Measurements from ENCODE around the gene CDC14A.

DNA sequence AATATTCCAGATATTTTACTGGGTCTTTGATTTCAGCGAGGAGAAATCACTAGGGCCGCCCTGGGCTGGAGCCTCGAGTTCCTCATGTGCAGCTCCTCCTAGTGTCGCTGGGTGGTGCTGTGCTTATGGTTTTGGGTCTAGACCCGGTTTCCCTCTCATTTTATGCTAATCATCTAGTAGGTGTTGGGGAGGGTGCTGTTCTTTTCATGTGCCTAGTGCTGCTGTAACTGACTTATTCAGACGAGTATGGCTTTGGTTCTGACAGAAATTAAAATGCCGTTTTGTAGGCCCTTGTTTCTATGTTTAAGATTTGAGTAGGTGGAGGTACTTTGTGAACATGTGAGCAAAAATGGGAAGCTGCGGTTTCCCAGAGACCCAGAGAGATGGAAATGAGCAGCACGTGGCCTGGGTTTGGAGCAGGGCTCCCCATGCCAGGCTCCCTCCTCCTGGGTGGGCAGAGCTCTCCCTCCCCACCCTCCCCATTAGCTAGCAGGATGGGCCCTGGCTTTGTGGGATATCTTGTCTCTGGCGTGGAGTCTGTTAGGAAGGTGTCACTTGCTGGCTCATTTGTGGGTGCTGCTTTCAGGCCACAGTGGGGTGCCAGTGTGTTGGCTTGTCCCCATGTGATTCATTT, 111.6 kb downstream of the CDC14A start:
- TF ChIP-seq POLR2AphosphoS5 (IDR thresholded peaks at IDR 0.05; ENCODE audit: low read depth, low read length): no peak
- no peak for TF ChIP-seq TAF1 (IDR thresholded peaks at IDR 0.05; ENCODE audit: borderline replicate concordance, insufficient read depth, low read length)
- TF ChIP-seq SIN3A (IDR thresholded peaks at IDR 0.05; ENCODE audit: borderline replicate concordance, insufficient read depth, low read length): no peak
- TF ChIP-seq, protein P1, sequence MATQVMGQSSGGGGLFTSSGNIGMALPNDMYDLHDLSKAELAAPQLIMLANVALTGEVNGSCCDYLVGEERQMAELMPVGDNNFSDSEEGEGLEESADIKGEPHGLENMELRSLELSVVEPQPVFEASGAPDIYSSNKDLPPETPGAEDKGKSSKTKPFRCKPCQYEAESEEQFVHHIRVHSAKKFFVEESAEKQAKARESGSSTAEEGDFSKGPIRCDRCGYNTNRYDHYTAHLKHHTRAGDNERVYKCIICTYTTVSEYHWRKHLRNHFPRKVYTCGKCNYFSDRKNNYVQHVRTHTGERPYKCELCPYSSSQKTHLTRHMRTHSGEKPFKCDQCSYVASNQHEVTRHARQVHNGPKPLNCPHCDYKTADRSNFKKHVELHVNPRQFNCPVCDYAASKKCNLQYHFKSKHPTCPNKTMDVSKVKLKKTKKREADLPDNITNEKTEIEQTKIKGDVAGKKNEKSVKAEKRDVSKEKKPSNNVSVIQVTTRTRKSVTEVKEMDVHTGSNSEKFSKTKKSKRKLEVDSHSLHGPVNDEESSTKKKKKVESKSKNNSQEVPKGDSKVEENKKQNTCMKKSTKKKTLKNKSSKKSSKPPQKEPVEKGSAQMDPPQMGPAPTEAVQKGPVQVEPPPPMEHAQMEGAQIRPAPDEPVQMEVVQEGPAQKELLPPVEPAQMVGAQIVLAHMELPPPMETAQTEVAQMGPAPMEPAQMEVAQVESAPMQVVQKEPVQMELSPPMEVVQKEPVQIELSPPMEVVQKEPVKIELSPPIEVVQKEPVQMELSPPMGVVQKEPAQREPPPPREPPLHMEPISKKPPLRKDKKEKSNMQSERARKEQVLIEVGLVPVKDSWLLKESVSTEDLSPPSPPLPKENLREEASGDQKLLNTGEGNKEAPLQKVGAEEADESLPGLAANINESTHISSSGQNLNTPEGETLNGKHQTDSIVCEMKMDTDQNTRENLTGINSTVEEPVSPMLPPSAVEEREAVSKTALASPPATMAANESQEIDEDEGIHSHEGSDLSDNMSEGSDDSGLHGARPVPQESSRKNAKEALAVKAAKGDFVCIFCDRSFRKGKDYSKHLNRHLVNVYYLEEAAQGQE (IDR thresholded peaks at IDR 0.05; ENCODE audit: insufficient read depth in 1 of 2, low read depth in 2 of 2, low read length in 2 of 2): no peak
- no peak for TF ChIP-seq FOXP2 (optimal IDR thresholded peaks at IDR 0.05; ENCODE audit: borderline replicate concordance, extremely low read depth, extremely low read length, insufficient read depth)

Data from PFSK-1 (cell line).